ACC112 (cell line): ENCODE data around the gene COL23A1.

ENCODE experiments used
- H2AFZ ChIP-seq: fragments of 200-600 bp; sonication (generic); one replicate; pipeline ENCODE4 v1.6.0; 2017; ENCODE audit warnings: antibody characterized with exemption, low read length; ENCODE audit not compliant: unreplicated experiment
- H3K27ac ChIP-seq: fragments of 200-600 bp; sonication (generic); 2 replicates; pipeline ENCODE4 v1.5.1; 2014; ENCODE audit warnings: low read depth, mild to moderate bottlenecking, antibody characterized with exemption, low read length, moderate library complexity
- H3K27me3 ChIP-seq: fragments of 200-600 bp; sonication (generic); 2 replicates; pipeline ENCODE4 v1.6.1; 2014; ENCODE audit warnings: mild to moderate bottlenecking, antibody characterized with exemption, low read length, moderate library complexity, mixed read lengths; ENCODE audit not compliant: insufficient read depth
- H3K36me3 ChIP-seq: fragments of 200-600 bp; sonication (generic); 2 replicates; pipeline ENCODE4 v1.6.1; 2016; ENCODE audit warnings: mild to moderate bottlenecking, antibody characterized with exemption, low read length, moderate library complexity, mixed read lengths; ENCODE audit not compliant: insufficient read depth
- H3K4me1 ChIP-seq: fragments of 200-600 bp; sonication (generic); one replicate; pipeline ENCODE4 v1.6.1; 2016; ENCODE audit warnings: low read length, mixed read lengths; ENCODE audit not compliant: insufficient read depth, unreplicated experiment, control insufficient read depth
- H3K4me3 ChIP-seq: fragments of 200-600 bp; sonication (generic); 2 replicates; pipeline ENCODE4 v1.5.1; 2014; ENCODE audit warnings: mild to moderate bottlenecking, low read depth, low read length
- H3K79me2 ChIP-seq: fragments of 200-600 bp; sonication (generic); one replicate; pipeline ENCODE4 v1.6.0; 2016; ENCODE audit warnings: low read length; ENCODE audit not compliant: control insufficient read depth, unreplicated experiment, insufficient read depth

COL23A1 gene

GRCh38 chr5:178576591-178577351 is 13.4 kb downstream of the COL23A1 start:
- no peaks in the 10 kb centered on the region for H3K79me2 ChIP-seq
- no peak overlapping the region for H3K4me3 ChIP-seq
- H3K27ac ChIP-seq, result no peak overlapping the region
- no peaks in the 10 kb centered on the region for H3K36me3 ChIP-seq
- H2AFZ ChIP-seq, result no peak overlapping the region
- H3K27me3 ChIP-seq, result peaks cover 61% of the 10 kb centered on the region
- no peaks in the 10 kb centered on the region for H3K4me1 ChIP-seq

- Histone ChIP-seq H3K79me2 (no peaks in the 10 kb centered on the region), H3K4me1 (no peaks in the 10 kb centered on the region), H2AFZ (no peak overlapping the region), H3K27me3 (peaks cover 69% of the 10 kb centered on the region), H3K27ac (no peak overlapping the region), H3K36me3 (no peaks in the 10 kb centered on the region), H3K4me3 (no peak overlapping the region)
Observed at GRCh38 chr5:178573216-178573615, 17.0 kb downstream of the COL23A1 start.

DNA sequence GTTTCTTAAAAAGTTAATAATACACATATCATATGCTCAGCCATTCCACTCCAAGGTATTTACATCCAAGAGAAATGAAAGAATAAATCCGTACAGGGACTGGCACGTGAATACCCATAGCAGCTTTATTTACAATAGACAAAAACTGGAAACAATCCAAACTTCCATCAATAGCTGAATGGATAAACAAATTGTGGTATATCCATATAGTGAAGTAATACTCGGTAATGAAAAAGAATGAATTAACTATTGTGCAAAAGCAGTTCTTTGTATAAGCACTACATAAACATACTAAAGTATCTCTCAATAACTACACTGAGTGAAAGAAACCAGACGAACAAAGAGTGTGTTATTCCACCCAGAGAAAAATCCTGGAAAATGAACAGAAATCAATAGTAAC is 17.6 kb downstream of the COL23A1 start:
- Histone ChIP-seq H3K4me3 (no peak overlapping the region), H3K79me2 (no peaks in the 10 kb centered on the region), H3K27me3 (peaks cover 68% of the 10 kb centered on the region)

GRCh38 chr5:178569485-178569884 is 20.7 kb downstream of the COL23A1 start:
- Histone ChIP-seq H3K79me2 (no peaks in the 10 kb centered on the region), H2AFZ (no peak overlapping the region), H3K36me3 (no peaks in the 10 kb centered on the region), H3K27ac (no peak overlapping the region), H3K27me3 (peaks cover 50% of the 10 kb centered on the region), H3K4me3 (no peak overlapping the region), H3K4me1 (no peaks in the 10 kb centered on the region)

More for the DNA sequence above, 17.6 kb downstream of the COL23A1 start:
- Histone ChIP-seq H2AFZ (no peak overlapping the region), H3K27ac (no peak overlapping the region), H3K4me1 (no peaks in the 10 kb centered on the region), H3K36me3 (no peaks in the 10 kb centered on the region)

GRCh38 chr5:178564811-178565550 is 25.2 kb downstream of the COL23A1 start:
- Histone ChIP-seq H3K79me2 (no peaks in the 10 kb centered on the region), H2AFZ (no peak overlapping the region), H3K36me3 (no peaks in the 10 kb centered on the region), H3K27ac (no peak overlapping the region), H3K27me3 (peaks cover 52% of the 10 kb centered on the region), H3K4me1 (no peaks in the 10 kb centered on the region), H3K4me3 (no peak overlapping the region)

DNA sequence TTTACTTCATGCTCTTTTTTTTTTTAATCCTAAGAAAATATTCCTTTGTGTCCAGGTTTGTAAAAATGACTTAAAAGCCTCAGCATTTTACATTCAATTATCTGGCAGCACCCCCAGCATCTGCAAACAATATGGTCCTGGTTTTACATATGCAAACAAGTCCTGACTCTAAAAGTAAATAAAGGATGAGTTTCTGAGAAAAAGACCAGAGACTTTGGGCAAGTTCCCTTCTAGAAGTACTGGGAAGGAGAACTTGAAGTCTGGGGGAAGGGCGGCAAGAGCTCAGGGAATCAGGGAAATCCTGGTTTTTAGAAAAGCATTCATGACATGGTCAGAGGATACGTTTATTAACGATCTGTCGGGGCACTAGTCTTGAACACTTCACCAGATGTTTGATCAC is 25.8 kb downstream of the COL23A1 start:
- Histone ChIP-seq H3K79me2 (no peaks in the 10 kb centered on the region), H3K27ac (no peak overlapping the region), H3K4me3 (no peak overlapping the region), H2AFZ (no peak overlapping the region), H3K4me1 (no peaks in the 10 kb centered on the region), H3K27me3 (peaks cover 52% of the 10 kb centered on the region), H3K36me3 (no peaks in the 10 kb centered on the region)

DNA sequence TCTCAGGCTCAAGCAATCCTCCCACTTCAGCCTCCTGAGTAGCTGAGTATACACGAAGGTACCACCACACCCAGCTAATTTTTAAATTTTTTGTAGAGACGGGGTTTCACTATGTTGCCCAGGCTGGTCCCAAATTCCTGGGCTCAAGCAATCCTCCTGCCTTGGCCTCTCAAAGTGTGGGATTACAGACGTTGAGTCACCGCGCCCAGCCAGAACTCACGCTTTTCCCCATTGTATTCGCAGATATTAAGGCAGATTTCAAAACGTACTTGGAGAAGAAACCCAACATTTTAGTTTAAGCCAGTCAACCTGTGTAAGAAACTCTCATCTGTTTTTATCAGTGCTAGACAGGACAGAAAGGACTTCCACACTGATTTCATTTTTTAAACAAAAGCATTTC is 26.6 kb downstream of the COL23A1 start:
- H3K4me1 ChIP-seq, result no peaks in the 10 kb centered on the region
- H2AFZ ChIP-seq, result no peak overlapping the region
- H3K27ac ChIP-seq, result no peak overlapping the region
- peaks cover 48% of the 10 kb centered on the region for H3K27me3 ChIP-seq
- H3K4me3 ChIP-seq, result no peak overlapping the region
- no peaks in the 10 kb centered on the region for H3K79me2 ChIP-seq
- H3K36me3 ChIP-seq, result no peaks in the 10 kb centered on the region

GRCh38 chr5:178561746-178562264 is 28.4 kb downstream of the COL23A1 start:
- H3K36me3 ChIP-seq, result no peaks in the 10 kb centered on the region
- peaks cover 45% of the 10 kb centered on the region for H3K27me3 ChIP-seq
- H3K27ac ChIP-seq, result no peak overlapping the region
- H3K4me1 ChIP-seq, result no peaks in the 10 kb centered on the region
- no peak overlapping the region for H3K4me3 ChIP-seq
- H2AFZ ChIP-seq, result no peak overlapping the region
- no peaks in the 10 kb centered on the region for H3K79me2 ChIP-seq

GRCh38 chr5:178560911-178561310 is 29.3 kb downstream of the COL23A1 start:
- Histone ChIP-seq H2AFZ (no peak overlapping the region), H3K4me1 (no peaks in the 10 kb centered on the region)

GRCh38 chr5:178557416-178557815 is 32.8 kb downstream of the COL23A1 start:
- no peak overlapping the region for H3K27ac ChIP-seq
- H3K4me1 ChIP-seq, result no peaks in the 10 kb centered on the region
- H2AFZ ChIP-seq, result no peak overlapping the region
- peaks cover 42% of the 10 kb centered on the region; the same call in 1 of the 2 replicates for H3K27me3 ChIP-seq
- H3K36me3 ChIP-seq, result no peaks in the 10 kb centered on the region
- H3K4me3 ChIP-seq, result no peak overlapping the region
- no peaks in the 10 kb centered on the region for H3K79me2 ChIP-seq

More at GRCh38 chr5:178560911-178561310, 29.3 kb downstream of the COL23A1 start:
- Histone ChIP-seq H3K36me3 (no peaks in the 10 kb centered on the region), H3K4me3 (no peak overlapping the region), H3K79me2 (no peaks in the 10 kb centered on the region), H3K27me3 (peaks cover 45% of the 10 kb centered on the region), H3K27ac (no peak overlapping the region)
